Nephron progenitor cell (in vitro differentiated cells): ENCODE measurements around the gene SAMD1.

Experiments
- DNase-seq: peaks from one replicate; pipeline ENCODE4 v3.0.0; 2021
- H3K27ac Mint-ChIP-seq: 2 replicates; pipeline ENCODE4 v1.8.0; 2021; ENCODE audit warnings: mild to moderate bottlenecking, moderate library complexity, mixed read lengths
- H3K27me3 Mint-ChIP-seq: 2 replicates; pipeline ENCODE4 v1.8.0; 2021; ENCODE audit warnings: mild to moderate bottlenecking, low read depth, mixed read lengths; ENCODE audit not compliant: poor library complexity
- H3K36me3 Mint-ChIP-seq: 2 replicates; pipeline ENCODE4 v1.8.0; 2021; ENCODE audit warnings: low read depth, mixed read lengths
- H3K4me1 Mint-ChIP-seq: 2 replicates; pipeline ENCODE4 v1.8.0; 2021; ENCODE audit warnings: mixed read lengths
- H3K4me3 Mint-ChIP-seq: 2 replicates; pipeline ENCODE4 v1.8.0; 2021; ENCODE audit warnings: mild to moderate bottlenecking, moderate library complexity, mixed read lengths
- H3K9me3 Mint-ChIP-seq: 2 replicates; pipeline ENCODE4 v1.8.0; 2021; ENCODE audit warnings: mild to moderate bottlenecking, moderate library complexity, mixed read lengths
- CTCF ChIP-seq: fragments of 200-600 bp; sonication (generic); IDR thresholded peaks from 2 replicates; pipeline ENCODE4 v1.5.0; 2021; ENCODE audit warnings: antibody characterized with exemption

SAMD1 gene

GRCh38 chr19:14105680-14106079, 15.1 kb upstream of the SAMD1 start:
- Mint-ChIP-seq H3K4me1 (peaks cover 7% of the 10 kb centered on the region), H3K27me3 (no peaks in the 10 kb centered on the region), H3K27ac (peak overlapping the region; percentile 74), H3K9me3 (no peaks in the 10 kb centered on the region), H3K4me3 (no peak overlapping the region), H3K36me3 (peaks cover 22% of the 10 kb centered on the region)
- no peak for TF ChIP-seq CTCF
- no peak for DNase-seq

- TF ChIP-seq CTCF = no peak
- Mint-ChIP-seq H3K9me3 (no peaks in the 10 kb centered on the region), H3K4me3 (no peak overlapping the region), H3K27me3 (no peaks in the 10 kb centered on the region), H3K36me3 (peaks cover 25% of the 10 kb centered on the region), H3K4me1 (peaks cover 4% of the 10 kb centered on the region), H3K27ac (no peak overlapping the region)
- DNase-seq = no peak
These were observed 12.8 kb upstream of the SAMD1 start for GRCh38 chr19:14103310-14103709.

GRCh38 chr19:14102756-14103155, 12.2 kb upstream of the SAMD1 start:
- Mint-ChIP-seq H3K4me3 (no peak overlapping the region), H3K27ac (no peak overlapping the region), H3K9me3 (no peaks in the 10 kb centered on the region), H3K27me3 (no peaks in the 10 kb centered on the region), H3K4me1 (no peaks in the 10 kb centered on the region), H3K36me3 (peaks cover 25% of the 10 kb centered on the region)
- no peak for DNase-seq
- no peak for TF ChIP-seq CTCF

- TF ChIP-seq CTCF = no peak
- Mint-ChIP-seq H3K4me3 (no peak overlapping the region), H3K36me3 (peaks cover 27% of the 10 kb centered on the region), H3K4me1 (no peaks in the 10 kb centered on the region), H3K27me3 (peaks cover 1% of the 10 kb centered on the region), H3K9me3 (no peaks in the 10 kb centered on the region), H3K27ac (no peak overlapping the region)
- DNase-seq = no peak
These were observed 11.6 kb upstream of the SAMD1 start for GRCh38 chr19:14102102-14102696.

- Mint-ChIP-seq H3K4me1 (no peaks in the 10 kb centered on the region), H3K4me3 (no peak overlapping the region), H3K27ac (peak overlapping the region; percentile 48), H3K36me3 (peaks cover 35% of the 10 kb centered on the region), H3K9me3 (no peaks in the 10 kb centered on the region), H3K27me3 (peaks cover 2% of the 10 kb centered on the region)
- DNase-seq = no peak
- TF ChIP-seq CTCF = no peak
These were observed 10.5 kb upstream of the SAMD1 start for GRCh38 chr19:14101003-14101545.

GRCh38 chr19:14097532-14098151, 7.1 kb upstream of the SAMD1 start:
- Mint-ChIP-seq H3K27ac (peak overlapping the region; percentile 70), H3K4me1 (no peaks in the 10 kb centered on the region), H3K9me3 (peaks cover 23% of the 10 kb centered on the region), H3K4me3 (no peak overlapping the region), H3K27me3 (peaks cover 2% of the 10 kb centered on the region), H3K36me3 (peaks cover 47% of the 10 kb centered on the region)
- DNase-seq = no peak
- no peak for TF ChIP-seq CTCF
